Subcutaneous adipose tissue (tissue), 4 donors: ENCODE results near the gene CSNK1D. TPM values are rescaled to one million over a fixed set of nuclear protein-coding genes. Genes with fewer than 3 reads are reported as not detected.

Source experiments
- total RNA-seq, 4 donors: library from RNA; depleted of rRNA; stranded (reverse); fragments of >200 nt; gene quantifications; one replicate each; pipeline ENCODE4 v1.1.0, GENCODE V29; 2016
- TF ChIP-seq, protein P1 (sequence below): fragments of 450-650 bp; IDR thresholded peaks from one replicate; pipeline ENCODE4 v1.5.1; 2016; ENCODE audit warnings: low read depth, mild to moderate bottlenecking, control low read depth, antibody characterized with exemption, moderate library complexity

Gene CSNK1D
- total RNA-seq, 4 donors from 2014 or later, result 55.1 to 139 (median 64.5) TPM

DNA sequence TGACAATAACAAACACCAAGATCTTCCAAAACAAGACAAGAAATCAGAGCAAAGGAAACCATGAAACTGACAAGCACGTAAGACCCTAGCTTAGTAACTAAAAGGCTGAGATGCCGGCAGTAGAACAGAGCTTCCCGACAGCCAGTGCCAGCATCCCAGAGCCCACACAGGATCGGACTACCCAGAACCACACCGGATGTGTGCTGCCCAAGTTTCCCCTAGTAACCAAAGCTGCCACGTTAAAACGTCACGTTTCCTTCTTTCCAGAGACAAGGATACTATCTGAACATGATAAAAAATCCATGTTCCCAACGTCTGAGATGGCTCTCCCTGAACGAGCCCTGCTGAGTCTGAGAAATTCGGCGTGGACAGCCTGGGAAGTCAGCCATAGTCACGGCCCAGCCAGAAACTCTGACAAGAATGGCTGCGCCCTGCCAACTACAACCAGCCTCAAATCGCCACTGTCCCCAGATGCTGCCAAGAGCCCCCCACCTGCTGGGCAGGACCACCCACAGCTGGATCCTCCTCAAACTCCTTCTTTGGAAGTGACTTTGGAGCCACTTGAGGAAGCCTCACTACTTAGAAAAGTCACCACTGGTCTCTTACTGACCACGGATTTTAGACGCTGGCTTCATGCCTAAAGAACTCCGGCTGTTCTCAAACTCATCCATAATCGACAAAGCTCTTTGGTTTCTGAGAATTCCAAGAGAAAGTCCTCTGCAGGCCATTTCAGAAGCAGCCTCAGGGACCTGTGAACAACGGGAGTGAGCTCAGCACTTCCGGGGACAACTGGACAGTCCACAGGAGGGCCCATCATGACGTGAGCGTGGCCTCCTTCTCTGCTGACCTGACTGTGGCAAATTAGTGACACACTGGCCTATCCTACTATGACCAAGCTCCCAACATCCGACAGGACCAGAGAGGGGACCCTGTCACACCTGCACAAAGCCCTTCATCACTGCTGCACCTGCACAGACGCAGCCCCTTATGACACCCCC, 77.5 kb downstream of the CSNK1D start:
- TF ChIP-seq, protein P1, sequence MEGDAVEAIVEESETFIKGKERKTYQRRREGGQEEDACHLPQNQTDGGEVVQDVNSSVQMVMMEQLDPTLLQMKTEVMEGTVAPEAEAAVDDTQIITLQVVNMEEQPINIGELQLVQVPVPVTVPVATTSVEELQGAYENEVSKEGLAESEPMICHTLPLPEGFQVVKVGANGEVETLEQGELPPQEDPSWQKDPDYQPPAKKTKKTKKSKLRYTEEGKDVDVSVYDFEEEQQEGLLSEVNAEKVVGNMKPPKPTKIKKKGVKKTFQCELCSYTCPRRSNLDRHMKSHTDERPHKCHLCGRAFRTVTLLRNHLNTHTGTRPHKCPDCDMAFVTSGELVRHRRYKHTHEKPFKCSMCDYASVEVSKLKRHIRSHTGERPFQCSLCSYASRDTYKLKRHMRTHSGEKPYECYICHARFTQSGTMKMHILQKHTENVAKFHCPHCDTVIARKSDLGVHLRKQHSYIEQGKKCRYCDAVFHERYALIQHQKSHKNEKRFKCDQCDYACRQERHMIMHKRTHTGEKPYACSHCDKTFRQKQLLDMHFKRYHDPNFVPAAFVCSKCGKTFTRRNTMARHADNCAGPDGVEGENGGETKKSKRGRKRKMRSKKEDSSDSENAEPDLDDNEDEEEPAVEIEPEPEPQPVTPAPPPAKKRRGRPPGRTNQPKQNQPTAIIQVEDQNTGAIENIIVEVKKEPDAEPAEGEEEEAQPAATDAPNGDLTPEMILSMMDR, result no peak

DNA sequence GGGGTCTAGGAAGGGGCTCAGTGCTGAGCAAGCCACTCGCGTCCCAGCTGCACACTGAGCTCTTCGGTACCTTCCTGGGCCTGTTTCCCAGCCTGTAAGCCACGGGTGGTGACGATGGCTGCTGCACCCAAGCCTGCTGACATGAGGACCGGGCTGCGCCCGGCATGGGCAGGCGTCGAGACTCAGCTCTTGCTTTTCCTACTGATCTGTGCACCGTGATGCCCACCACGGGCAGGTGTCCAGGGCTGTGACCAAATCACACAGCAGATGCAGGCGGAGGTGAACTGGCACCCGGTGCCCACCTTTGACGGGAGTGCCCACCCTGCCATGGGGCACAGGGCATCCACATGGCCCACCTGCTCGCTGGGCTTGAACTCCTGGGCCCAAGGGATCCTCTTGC, 78.7 kb downstream of the CSNK1D start:
- TF ChIP-seq, protein P1, result no peak

DNA sequence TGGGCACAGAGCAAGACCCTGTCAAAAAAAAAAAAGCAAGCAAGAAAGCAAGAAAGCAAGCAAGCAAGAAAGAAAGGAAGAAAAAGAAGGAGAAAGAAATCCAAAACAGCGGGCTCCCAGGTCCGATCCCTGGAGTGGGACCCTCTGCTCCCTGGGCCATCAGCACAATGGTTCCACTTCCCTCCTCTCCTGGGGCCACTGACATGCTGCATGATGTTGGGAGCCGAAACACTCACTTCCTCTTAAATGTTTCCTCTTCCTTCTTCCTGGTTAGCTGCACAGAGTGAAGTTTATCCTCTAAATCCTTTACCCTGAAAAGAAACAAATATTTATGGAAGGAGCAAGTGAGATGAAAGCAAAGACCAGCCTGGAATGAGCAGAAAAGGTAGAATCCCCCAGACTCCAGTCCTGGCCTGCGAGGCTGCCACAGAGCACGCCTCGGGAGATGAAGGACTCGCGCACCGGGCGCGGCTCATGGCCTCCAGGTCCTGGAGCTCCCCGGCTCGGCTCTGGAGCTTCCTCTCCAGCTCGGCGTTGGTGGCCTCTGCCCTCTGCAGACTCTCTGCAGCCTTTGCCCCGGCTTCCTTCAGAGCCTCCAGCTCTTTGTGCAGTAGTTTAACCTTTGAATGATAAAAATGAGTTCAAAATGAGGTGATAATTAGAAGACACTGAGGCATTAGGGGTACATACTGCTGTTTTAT, 79.8 kb downstream of the CSNK1D start:
- TF ChIP-seq, protein P1, result no peak

Other genes with a start within 250 kb of the CSNK1D start
- gene RAC3, start 242.0 kb downstream of the CSNK1D start, total RNA-seq, result 10 to 100 TPM in 3 of 4 donors, 1 to 10 TPM in 1; 5.2 to 28.3 (median 14.6) TPM
- 100 to 1,000 TPM; 157 to 383 (median 255) TPM for gene DCXR, start 236.0 kb downstream of the CSNK1D start, total RNA-seq
- gene RFNG, start 221.9 kb downstream of the CSNK1D start, total RNA-seq, result 10 to 100 TPM; 22.5 to 66.9 (median 49.0) TPM
- gene GPS1, start 221.8 kb downstream of the CSNK1D start, total RNA-seq, result 100 to 1,000 TPM in 1 of 4 donors, 10 to 100 TPM in 3; 42.7 to 125 (median 71.7) TPM
- 100 to 1,000 TPM in 1 of 4 donors, 10 to 100 TPM in 3; 45.0 to 147 (median 52.3) TPM for gene DUS1L, start 207.9 kb downstream of the CSNK1D start, total RNA-seq
- 1,000 to 10,000 TPM in 1 of 4 donors, 100 to 1,000 TPM in 3; 148 to 4,879 (median 378) TPM for gene FASN, start 175.5 kb downstream of the CSNK1D start, total RNA-seq
- gene CCDC57, start 60.9 kb downstream of the CSNK1D start, total RNA-seq, result 10 to 100 TPM in 3 of 4 donors, 1 to 10 TPM in 1; 8.8 to 31.5 (median 17.1) TPM
- 10 to 100 TPM in 3 of 4 donors, 1 to 10 TPM in 1; 2.8 to 64.8 (median 19.2) TPM for gene SLC16A3, start 44.7 kb downstream of the CSNK1D start, total RNA-seq
- 1 to 10 TPM in 2 of 4 donors, under 1 TPM in 1, not detected in 1; 0.44 to 2.2 (median 1.8) TPM for gene CD7, start 43.9 kb upstream of the CSNK1D start, total RNA-seq
- 10 to 100 TPM in 3 of 4 donors, 1 to 10 TPM in 1; 9.5 to 17.5 (median 14.7) TPM for gene SECTM1, start 60.1 kb upstream of the CSNK1D start, total RNA-seq
- not detected for gene TEX19, start 85.5 kb upstream of the CSNK1D start, total RNA-seq
- gene UTS2R, start 98.1 kb upstream of the CSNK1D start, total RNA-seq, result not detected
- gene HEXD, start 144.6 kb upstream of the CSNK1D start, total RNA-seq, result 100 to 1,000 TPM in 2 of 4 donors, 10 to 100 TPM in 2; 47.0 to 160 (median 105) TPM
- gene OGFOD3, start 144.9 kb upstream of the CSNK1D start, total RNA-seq, result 10 to 100 TPM in 3 of 4 donors, 1 to 10 TPM in 1; 7.7 to 39.9 (median 24.3) TPM
- 10 to 100 TPM; 28.7 to 84.6 (median 64.6) TPM for gene CYBC1, start 177.1 kb upstream of the CSNK1D start, total RNA-seq
- 10 to 100 TPM; 32.6 to 56.7 (median 42.8) TPM for gene NARF, start 185.0 kb upstream of the CSNK1D start, total RNA-seq
- gene FOXK2, start 246.0 kb upstream of the CSNK1D start, total RNA-seq, result 10 to 100 TPM; 22.0 to 42.2 (median 35.0) TPM